Ishikawa (cell line): ENCODE measurements around the gene CCDC39.

ENCODE experiments used
- TAF1 ChIP-seq: IDR thresholded peaks from 2 replicates; pipeline ENCODE4 v1.6.1; 2012; ENCODE audit warnings: low read depth, mild to moderate bottlenecking
- TF ChIP-seq, protein P1 (sequence below): IDR thresholded peaks from 2 replicates; pipeline ENCODE4 v1.6.1; 2012; ENCODE audit warnings: low read depth, mild to moderate bottlenecking

DNA sequence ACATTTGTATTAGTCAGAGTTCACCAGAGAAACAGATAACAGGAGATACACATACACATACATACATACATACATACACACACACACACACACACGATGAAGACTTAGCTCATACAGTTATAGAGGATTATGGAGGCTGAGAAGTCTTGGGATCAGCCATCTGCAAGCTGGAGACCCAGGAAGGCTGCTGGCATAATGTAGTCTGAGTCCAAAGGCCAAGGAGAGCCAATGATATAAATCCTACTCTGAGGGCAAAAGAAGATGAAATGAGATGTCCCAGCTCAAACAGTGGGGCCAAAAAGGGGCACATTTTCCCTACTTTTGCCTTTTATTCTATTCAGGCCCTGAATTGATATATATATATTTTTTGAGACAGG lies 83.7 kb downstream of the CCDC39 start:
- TF ChIP-seq, protein P1, sequence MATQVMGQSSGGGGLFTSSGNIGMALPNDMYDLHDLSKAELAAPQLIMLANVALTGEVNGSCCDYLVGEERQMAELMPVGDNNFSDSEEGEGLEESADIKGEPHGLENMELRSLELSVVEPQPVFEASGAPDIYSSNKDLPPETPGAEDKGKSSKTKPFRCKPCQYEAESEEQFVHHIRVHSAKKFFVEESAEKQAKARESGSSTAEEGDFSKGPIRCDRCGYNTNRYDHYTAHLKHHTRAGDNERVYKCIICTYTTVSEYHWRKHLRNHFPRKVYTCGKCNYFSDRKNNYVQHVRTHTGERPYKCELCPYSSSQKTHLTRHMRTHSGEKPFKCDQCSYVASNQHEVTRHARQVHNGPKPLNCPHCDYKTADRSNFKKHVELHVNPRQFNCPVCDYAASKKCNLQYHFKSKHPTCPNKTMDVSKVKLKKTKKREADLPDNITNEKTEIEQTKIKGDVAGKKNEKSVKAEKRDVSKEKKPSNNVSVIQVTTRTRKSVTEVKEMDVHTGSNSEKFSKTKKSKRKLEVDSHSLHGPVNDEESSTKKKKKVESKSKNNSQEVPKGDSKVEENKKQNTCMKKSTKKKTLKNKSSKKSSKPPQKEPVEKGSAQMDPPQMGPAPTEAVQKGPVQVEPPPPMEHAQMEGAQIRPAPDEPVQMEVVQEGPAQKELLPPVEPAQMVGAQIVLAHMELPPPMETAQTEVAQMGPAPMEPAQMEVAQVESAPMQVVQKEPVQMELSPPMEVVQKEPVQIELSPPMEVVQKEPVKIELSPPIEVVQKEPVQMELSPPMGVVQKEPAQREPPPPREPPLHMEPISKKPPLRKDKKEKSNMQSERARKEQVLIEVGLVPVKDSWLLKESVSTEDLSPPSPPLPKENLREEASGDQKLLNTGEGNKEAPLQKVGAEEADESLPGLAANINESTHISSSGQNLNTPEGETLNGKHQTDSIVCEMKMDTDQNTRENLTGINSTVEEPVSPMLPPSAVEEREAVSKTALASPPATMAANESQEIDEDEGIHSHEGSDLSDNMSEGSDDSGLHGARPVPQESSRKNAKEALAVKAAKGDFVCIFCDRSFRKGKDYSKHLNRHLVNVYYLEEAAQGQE, result no peak
- TF ChIP-seq TAF1, result no peak
